HG03060 (cell line): ENCODE data around the gene TSC22D4.
"Not testable (repeated sequence)": the region's sequence is repeated elsewhere in the genome, so short reads cannot be mapped to it uniquely, and the experiment has no call there.

Source experiments
- ATAC-seq: cut with Tn5 transposase; IDR thresholded peaks from one replicate; pipeline ENCODE4 v1.9.1; 2021; ENCODE audit warnings: low read depth, moderate number of reproducible peaks; ENCODE audit not compliant: unreplicated experiment

The TSC22D4 gene

GRCh38 chr7:100476101-100476780 is 2.8 kb downstream of the TSC22D4 start:
- ATAC-seq: no peak

- no peak for ATAC-seq
Observed at GRCh38 chr7:100475549-100475948, 3.5 kb downstream of the TSC22D4 start.

- ATAC-seq: no peak
Observed at GRCh38 chr7:100472854-100473499, 6.0 kb downstream of the TSC22D4 start.

- no peak for ATAC-seq
Observed at GRCh38 chr7:100472121-100472851, 6.7 kb downstream of the TSC22D4 start.

- no peak for ATAC-seq
Observed at GRCh38 chr7:100471021-100471420, 8.0 kb downstream of the TSC22D4 start.

GRCh38 chr7:100469227-100470044 is 9.6 kb downstream of the TSC22D4 start:
- no peak for ATAC-seq

- no peak for ATAC-seq
Observed at GRCh38 chr7:100467638-100468373, 11.2 kb downstream of the TSC22D4 start.

- ATAC-seq: no peak
Observed at GRCh38 chr7:100466653-100467605, 12.1 kb downstream of the TSC22D4 start.

GRCh38 chr7:100465702-100466311 is 13.2 kb downstream of the TSC22D4 start:
- ATAC-seq: no peak

GRCh38 chr7:100465299-100465698 is 13.7 kb downstream of the TSC22D4 start:
- no peak for ATAC-seq

- no peak for ATAC-seq
Observed at GRCh38 chr7:100464791-100465190, 14.2 kb downstream of the TSC22D4 start.

- no peak for ATAC-seq
Observed at GRCh38 chr7:100464210-100464660, 14.8 kb downstream of the TSC22D4 start, which contains the start of gene SPACDR. Gene SPACDR, minus strand, starts transcription at chr7:100464260. Its CDS starts 235 bp downstream, at chr7:100464025.

- no peak for ATAC-seq
Observed at GRCh38 chr7:100457033-100457432, 22.0 kb downstream of the TSC22D4 start.

GRCh38 chr7:100456562-100456961 is 22.5 kb downstream of the TSC22D4 start:
- ATAC-seq: no peak

GRCh38 chr7:100455206-100455605 is 23.8 kb downstream of the TSC22D4 start:
- ATAC-seq: no peak

GRCh38 chr7:100453854-100454253 is 25.2 kb downstream of the TSC22D4 start:
- not testable (repeated sequence) for ATAC-seq

- ATAC-seq: no peak
Observed at GRCh38 chr7:100452513-100452912, 26.5 kb downstream of the TSC22D4 start.

GRCh38 chr7:100449190-100449795 is 29.7 kb downstream of the TSC22D4 start:
- no peak for ATAC-seq
